Lower lobe of right lung (tissue), 2 donors: ENCODE measurements around the gene SDC3. TPM values are rescaled to one million over a fixed set of nuclear protein-coding genes. Genes with fewer than 3 reads are reported as not detected.
"Not testable (repeated sequence)": the region's sequence is repeated elsewhere in the genome, so short reads cannot be mapped to it uniquely, and the experiment has no call there.

Source experiments
- ATAC-seq, 2 donors: fragments of 200-7000 bp; cut with Tn5 transposase; one replicate each; pipeline ENCODE4 v1.9.1; 2020 to 2022; ENCODE audit warnings: mild to moderate bottlenecking in 2 of 2, moderate library complexity in 2 of 2
- DNase-seq: peaks from one replicate; pipeline ENCODE4 v3.0.0-alpha.2; 2020
- H3K27ac ChIP-seq: fragments of 200-600 bp; one replicate; pipeline ENCODE4 v1.8.0; 2022
- H3K27me3 ChIP-seq: fragments of 200-600 bp; one replicate; pipeline ENCODE4 v1.8.0; 2022; ENCODE audit warnings: low read depth
- H3K36me3 ChIP-seq: fragments of 200-600 bp; one replicate; pipeline ENCODE4 v1.8.0; 2022; ENCODE audit warnings: mild to moderate bottlenecking
- H3K4me1 ChIP-seq: fragments of 200-600 bp; one replicate; pipeline ENCODE4 v1.8.0; 2022
- H3K4me3 ChIP-seq: fragments of 200-600 bp; one replicate; pipeline ENCODE4 v1.8.0; 2022; ENCODE audit warnings: mild to moderate bottlenecking
- H3K9me3 ChIP-seq: fragments of 200-600 bp; one replicate; pipeline ENCODE4 v1.8.0; 2022
- intact Hi-C: fragments of 100-400 bp; cut with DNase I; formaldehyde crosslinking; loops from one replicate; pipeline ENCODE4 v1.11.0; 2022
- total RNA-seq: library from RNA; stranded (reverse); fragmentation: NEBNext Ultra II Directional; extraction: Animal tissue kit (Norgen Biotek cat#: 25700); gene quantifications from one replicate; pipeline ENCODE4 v1.2.1, GENCODE V29; 2021
- TF ChIP-seq, protein P1 (sequence below): fragments of 200-600 bp; IDR thresholded peaks from one replicate; pipeline ENCODE4 v1.8.0; 2022; ENCODE audit warnings: antibody characterized with exemption, mild to moderate bottlenecking
- donor health status: DM: no; HTN: yes; CAD: no; lungs with severe emphysema.

Gene SDC3
- total RNA-seq, 1 donor from 2014 or later, result 43.5 TPM

DNA sequence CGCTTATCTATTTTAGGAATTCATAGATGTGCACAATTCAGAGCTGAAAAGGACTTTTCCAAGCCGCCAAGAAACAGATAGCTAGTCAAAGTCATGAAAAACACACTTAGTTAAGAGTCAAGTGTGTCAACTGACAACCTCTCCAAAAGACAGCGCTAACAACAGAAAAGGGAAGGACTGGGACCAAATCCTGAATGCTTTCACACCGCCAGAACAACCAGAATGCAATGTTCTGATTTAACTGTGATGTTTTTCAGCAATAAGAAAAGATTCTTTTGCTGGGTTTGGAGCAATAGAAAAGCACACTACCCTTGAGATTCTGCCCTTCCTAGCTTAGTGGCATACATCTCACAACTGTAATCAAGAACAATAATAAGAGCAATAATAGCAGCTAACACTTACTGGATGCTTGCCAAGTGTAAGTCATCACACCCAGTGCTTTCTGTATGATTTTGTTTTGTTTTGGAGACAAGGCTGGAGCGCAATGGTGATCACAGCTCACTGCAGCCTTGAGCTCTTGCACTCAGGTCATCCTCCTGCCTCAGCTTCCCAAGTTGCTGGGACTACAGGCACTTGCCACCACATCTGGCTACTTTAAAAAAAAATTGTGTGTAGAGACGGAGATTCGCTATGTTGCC is 33.9 kb upstream of the SDC3 start:
- intact Hi-C loops, result no loop called here
- no peak overlapping the region for H3K27ac ChIP-seq
- no peaks in the 10 kb centered on the region for H3K9me3 ChIP-seq
- TF ChIP-seq, protein P1, sequence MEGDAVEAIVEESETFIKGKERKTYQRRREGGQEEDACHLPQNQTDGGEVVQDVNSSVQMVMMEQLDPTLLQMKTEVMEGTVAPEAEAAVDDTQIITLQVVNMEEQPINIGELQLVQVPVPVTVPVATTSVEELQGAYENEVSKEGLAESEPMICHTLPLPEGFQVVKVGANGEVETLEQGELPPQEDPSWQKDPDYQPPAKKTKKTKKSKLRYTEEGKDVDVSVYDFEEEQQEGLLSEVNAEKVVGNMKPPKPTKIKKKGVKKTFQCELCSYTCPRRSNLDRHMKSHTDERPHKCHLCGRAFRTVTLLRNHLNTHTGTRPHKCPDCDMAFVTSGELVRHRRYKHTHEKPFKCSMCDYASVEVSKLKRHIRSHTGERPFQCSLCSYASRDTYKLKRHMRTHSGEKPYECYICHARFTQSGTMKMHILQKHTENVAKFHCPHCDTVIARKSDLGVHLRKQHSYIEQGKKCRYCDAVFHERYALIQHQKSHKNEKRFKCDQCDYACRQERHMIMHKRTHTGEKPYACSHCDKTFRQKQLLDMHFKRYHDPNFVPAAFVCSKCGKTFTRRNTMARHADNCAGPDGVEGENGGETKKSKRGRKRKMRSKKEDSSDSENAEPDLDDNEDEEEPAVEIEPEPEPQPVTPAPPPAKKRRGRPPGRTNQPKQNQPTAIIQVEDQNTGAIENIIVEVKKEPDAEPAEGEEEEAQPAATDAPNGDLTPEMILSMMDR, result no peak
- H3K36me3 ChIP-seq, result peaks cover 99% of the 10 kb centered on the region
- no peak overlapping the region for H3K4me3 ChIP-seq
- ATAC-seq (no peak), DNase-seq (no peak)
- no peaks in the 10 kb centered on the region for H3K4me1 ChIP-seq
- no peaks in the 10 kb centered on the region for H3K27me3 ChIP-seq

DNA sequence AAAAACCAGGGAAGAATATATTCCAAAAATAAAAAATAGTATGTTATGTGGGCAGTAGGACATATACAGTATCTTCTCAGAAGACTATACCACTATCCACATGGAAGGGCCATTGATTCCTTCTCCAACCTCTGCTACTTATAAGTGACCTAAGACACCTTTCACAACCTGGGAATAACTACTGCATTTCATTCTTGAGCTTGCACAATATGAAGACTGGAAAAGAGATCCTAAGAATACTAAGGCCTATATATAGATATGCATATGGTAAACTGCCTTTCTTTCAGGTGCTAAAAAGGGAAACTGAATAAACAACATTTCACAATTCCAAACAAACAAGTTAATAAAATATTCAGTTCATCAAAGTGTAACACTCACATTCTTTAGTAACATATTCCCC is 32.0 kb upstream of the SDC3 start:
- no peak overlapping the region for H3K27ac ChIP-seq
- intact Hi-C loops, result no loop called here
- no peak for ATAC-seq
- H3K4me3 ChIP-seq, result no peak overlapping the region
- H3K27me3 ChIP-seq, result no peaks in the 10 kb centered on the region
- no peak for DNase-seq
- H3K36me3 ChIP-seq, result peaks cover 95% of the 10 kb centered on the region
- TF ChIP-seq, protein P1, result no peak
- no peaks in the 10 kb centered on the region for H3K4me1 ChIP-seq
- H3K9me3 ChIP-seq, result no peaks in the 10 kb centered on the region

DNA sequence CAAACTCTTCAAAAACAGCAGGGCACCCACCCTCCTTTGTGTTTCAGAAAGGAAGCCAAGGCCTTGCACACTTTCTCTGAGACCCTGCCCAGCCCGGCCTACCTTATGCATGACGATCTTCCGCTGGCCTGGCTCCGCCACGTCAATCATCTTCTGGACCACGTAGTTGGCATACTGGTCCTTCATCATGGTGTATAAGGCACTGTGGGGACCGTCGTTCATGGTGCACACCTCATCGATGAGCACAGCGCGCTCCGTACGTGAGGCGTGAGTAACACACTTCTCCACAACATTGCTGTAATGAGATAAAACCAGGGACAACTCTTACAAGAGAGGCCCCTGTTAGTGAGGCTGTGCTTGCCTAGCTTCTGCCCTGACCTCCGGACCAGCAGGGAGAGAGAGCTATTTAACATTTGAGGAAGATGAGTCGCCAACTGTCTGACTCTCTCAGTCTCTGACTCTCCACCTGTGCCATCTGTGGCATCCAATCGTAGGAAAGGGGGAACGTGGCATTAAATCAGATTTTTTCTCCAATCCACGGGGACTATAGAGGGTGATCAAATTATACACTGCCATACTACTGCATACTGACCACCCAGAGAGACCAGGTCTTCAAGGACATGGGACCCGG is 28.1 kb upstream of the SDC3 start:
- DNase-seq, result no peak
- ATAC-seq, result peak in 1 of 2 donors; percentile 23
- Histone ChIP-seq H3K4me1 (no peaks in the 10 kb centered on the region), H3K4me3 (no peak overlapping the region), H3K27ac (no peak overlapping the region), H3K36me3 (peaks cover 94% of the 10 kb centered on the region), H3K9me3 (no peaks in the 10 kb centered on the region), H3K27me3 (no peaks in the 10 kb centered on the region)
- TF ChIP-seq, protein P1, result no peak
- intact Hi-C loops, result no loop called here

DNA sequence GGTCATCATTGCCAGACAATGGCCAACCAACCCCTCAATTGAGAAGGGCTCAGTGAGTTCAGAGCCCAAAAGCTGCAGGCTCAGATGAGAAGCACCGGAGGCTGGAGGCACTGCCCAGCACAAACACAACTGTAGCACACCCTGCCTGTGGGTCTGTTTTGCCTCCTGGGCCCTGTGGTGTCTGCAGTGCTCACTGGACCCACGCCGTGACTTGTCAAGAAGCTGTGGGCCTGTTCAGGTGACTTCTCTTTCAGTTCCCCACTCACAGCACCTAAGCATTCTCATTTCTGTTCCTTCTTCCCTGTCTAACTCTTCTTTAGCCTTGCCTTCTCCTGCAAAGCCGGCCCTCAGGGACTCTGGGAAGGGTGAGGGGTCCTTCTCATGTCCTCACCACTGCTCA is 27.2 kb upstream of the SDC3 start:
- H3K36me3 ChIP-seq, result peaks cover 94% of the 10 kb centered on the region
- H3K27ac ChIP-seq, DNase-seq, H3K27me3 ChIP-seq, intact Hi-C loops, H3K4me1 ChIP-seq, H3K4me3 ChIP-seq, H3K9me3 ChIP-seq, ATAC-seq: not testable (repeated sequence)

DNA sequence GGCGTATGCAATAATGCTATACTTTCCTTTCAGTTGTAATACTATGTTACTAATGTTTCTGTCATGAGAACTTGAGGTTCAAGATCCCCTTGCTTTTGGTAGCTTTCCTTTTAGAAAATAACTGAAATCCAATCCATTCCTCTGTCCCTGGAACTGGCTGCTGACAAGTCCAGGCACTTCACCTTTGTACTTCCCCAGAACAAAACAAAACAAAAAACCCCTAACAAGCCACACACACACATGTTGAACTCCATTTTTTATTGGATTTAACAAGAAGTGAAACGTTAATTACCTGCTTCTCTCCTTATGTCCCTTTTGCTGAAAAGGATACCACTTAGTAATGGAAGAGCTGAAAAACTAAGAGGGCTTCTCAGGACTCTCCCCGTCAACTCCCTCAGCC is 26.1 kb upstream of the SDC3 start:
- DNase-seq, result no peak
- intact Hi-C loops, result no loop called here
- H3K36me3 ChIP-seq, result peaks cover 83% of the 10 kb centered on the region
- no peak for ATAC-seq
- TF ChIP-seq, protein P1, result no peak
- no peaks in the 10 kb centered on the region for H3K27me3 ChIP-seq
- H3K9me3 ChIP-seq, result no peaks in the 10 kb centered on the region
- H3K4me1 ChIP-seq, result no peaks in the 10 kb centered on the region
- no peak overlapping the region for H3K27ac ChIP-seq
- no peak overlapping the region for H3K4me3 ChIP-seq

DNA sequence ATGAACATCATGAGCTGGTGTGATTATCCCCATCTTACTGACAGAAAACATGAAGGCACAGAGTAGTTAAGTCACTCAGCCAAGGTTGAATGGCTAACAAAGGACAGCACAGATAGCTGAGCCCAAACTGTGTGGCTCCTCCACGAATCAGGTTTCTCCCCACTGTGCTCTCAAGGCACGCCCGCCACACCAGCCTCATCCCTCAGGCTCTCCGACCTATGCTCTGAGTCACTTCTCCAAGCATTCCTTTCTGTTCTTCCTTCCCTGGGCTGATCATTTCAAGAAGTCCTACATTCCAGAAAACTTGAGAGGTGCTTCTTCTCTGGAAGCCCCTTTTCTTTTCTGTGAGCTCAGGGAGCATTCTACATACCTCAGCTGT is 25.3 kb upstream of the SDC3 start:
- intact Hi-C loops, result no loop called here
- TF ChIP-seq, protein P1, result no peak
- H3K27me3 ChIP-seq, result no peaks in the 10 kb centered on the region
- DNase-seq (no peak), ATAC-seq (no peak)
- H3K4me3 ChIP-seq, result no peak overlapping the region
- no peak overlapping the region for H3K27ac ChIP-seq
- peaks cover 76% of the 10 kb centered on the region for H3K36me3 ChIP-seq
- no peaks in the 10 kb centered on the region for H3K9me3 ChIP-seq
- H3K4me1 ChIP-seq, result no peaks in the 10 kb centered on the region
